HG03159 (cell line): Measurements from ENCODE around the gene C6.
"Not testable (repeated sequence)": the region's sequence is repeated elsewhere in the genome, so short reads cannot be mapped to it uniquely, and the experiment has no call there.

Experiments
- ATAC-seq: cut with Tn5 transposase; IDR thresholded peaks from one replicate; pipeline ENCODE4 v1.9.1; 2021; ENCODE audit warnings: mild to moderate bottlenecking, moderate library complexity; ENCODE audit not compliant: unreplicated experiment

The C6 gene

DNA sequence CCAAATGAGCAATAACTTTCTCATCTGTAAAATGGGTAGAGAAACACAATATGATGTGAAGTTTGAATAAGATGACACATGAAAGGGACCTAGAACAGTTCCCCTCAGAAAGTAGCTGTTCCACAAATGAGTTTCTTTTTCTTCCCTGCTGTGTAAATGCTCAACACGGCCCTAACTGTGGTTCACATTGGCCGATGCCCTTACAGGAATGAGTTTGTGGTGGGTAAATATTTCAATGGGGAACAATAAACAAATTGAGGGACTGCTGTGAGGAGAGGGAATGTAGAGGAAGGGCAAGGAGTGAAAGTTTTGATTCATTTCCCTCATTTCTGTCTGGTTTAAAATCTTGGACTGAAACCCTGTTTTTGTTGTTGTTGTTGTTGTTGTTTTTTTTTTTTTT is 12.8 kb downstream of the C6 start:
- no peak for ATAC-seq

DNA sequence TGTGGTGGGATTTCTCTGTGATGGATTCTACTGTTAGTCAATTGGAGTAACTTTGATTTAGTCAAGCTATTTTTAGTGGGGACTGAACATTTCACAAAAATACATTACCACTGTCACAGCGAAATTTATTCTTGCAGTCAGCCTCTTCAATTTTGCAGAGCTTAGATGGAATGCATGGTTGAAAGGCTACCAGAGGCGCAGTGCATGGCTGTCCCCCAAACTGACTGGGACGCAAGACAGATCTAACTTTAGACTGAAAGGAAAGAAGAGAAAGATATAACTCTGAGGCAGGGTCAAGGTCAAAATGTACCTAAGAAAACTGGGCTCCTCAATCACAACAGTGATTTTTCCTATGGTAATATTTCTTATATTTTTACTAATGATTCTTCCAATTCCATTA is 13.7 kb downstream of the C6 start:
- no peak for ATAC-seq

DNA sequence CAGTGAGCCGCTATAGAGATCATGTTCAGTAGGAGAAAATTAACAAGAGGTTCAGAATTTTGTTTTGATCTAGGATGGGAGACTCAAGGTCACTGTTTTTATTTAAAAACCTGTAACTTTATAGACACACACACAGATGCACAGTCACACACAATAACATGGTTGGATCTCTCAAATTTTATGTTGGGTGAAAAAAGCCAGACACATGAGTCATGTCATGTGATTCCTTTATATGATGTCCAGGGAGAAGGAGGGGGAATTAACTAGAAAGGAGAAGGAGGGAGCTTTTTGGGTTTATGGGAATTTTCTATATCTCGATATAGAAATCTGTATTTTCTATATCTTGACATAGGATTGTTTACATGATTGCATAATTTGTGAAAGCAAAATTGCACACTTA is 17.1 kb downstream of the C6 start:
- no peak for ATAC-seq

DNA sequence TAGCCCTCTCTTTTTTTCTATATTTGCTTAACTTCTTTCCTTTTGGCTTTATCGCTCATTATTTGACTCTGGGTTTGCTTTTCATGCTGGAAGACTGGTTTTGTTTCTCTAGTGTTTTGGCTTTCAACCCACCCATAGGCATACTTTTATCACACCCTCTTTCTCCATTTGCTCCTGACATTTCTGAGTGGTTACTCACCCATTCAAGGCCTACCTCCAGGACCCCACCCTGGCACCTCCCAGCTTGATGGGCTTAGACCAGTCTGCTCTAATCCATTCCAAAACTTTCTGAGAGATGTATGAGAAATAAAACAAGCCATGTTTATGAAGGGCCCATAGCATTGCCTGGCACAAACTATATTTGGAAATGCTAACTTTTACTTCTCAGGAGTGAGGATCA is 18.1 kb downstream of the C6 start:
- no peak for ATAC-seq

DNA sequence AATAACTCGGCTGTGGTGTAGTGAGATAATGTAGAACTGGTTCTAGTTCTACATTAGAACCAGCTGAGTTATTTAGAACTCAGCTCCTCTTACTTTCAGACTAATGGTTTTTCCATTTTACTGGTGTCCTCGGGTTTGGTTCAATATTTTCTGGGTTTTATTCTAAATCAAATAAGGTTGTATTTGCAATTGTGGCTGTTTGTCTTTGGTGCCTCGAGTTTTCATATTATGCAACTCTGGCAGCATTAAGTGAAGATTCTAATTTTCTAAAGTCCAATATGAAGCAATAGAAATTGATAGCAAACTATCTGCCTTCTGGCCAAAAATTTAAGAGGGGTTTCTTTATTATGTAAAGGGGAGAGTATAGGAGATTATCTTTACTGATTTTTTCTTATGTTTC is 19.0 kb downstream of the C6 start:
- no peak for ATAC-seq

DNA sequence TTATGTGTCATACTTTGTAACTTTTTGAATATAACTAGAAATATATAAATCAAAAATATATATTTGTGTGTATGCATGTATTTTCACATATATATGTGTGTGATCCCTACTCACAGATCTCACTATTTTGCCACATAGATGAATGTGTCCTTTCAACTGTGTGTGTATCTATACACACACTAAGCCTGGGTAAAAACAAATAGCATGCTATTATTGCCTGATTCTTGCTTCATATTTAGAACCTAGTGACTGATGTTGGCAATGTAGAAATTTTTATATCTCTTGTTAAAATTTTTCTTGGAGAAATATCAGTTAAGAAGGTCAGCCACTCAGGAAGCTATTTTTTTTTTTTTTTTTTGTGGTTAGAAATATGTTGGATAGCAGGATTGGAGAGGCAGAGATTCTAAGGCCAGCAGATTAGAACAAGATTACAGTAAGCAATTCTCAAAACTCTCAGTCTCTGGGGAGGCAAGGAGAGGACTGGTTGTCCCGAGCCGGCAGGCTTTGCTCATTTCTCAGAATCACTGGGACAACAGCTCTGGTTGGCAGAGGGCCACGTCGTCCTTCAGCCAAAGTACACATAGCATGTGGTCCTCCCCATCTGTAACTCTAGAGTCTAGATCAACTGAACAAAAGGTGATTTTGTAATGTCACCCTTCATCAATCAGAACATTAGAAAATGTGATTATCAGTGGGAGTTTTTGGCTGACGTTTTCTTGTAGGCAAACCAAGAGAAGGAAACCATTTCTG is 19.7 kb downstream of the C6 start:
- ATAC-seq, result no peak

DNA sequence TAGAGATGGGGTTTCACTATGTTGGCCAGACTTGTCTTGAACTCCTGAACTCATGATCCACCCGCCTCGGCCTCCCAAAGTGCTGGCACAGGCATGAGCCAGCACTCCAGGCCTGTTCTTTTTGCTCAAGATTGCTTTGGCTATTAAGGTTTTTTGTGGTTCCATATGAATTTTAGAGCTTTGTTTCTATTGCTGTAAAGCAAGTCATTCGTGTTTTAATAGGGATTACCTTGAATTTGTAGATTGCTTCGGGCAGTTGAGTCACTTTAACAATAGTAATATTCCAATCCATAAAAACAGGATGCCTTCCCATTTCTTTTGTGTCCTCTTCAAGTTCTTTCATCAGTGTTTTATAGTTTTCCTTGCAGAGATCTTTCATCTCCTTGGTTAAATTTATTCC is 22.1 kb downstream of the C6 start:
- ATAC-seq, result no peak

DNA sequence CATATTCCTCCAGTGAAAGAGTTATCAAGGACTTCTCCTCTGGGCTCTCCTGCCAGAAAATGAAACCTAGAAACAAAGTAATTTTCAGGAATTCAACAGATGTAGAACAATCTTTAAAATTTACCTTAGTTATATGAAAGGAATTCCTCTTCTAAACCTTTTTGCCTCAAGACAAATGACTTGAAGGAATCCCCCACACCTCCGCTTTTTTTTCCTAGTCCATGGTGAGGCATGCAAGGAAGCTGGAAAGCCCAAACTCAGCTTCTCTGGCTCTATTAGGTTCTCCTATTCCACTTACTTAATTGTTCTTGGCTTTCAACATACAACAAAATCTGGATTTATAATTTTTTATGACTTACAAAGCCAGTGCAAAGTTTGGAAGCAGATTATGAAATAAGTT is 27.2 kb downstream of the C6 start:
- no peak for ATAC-seq

DNA sequence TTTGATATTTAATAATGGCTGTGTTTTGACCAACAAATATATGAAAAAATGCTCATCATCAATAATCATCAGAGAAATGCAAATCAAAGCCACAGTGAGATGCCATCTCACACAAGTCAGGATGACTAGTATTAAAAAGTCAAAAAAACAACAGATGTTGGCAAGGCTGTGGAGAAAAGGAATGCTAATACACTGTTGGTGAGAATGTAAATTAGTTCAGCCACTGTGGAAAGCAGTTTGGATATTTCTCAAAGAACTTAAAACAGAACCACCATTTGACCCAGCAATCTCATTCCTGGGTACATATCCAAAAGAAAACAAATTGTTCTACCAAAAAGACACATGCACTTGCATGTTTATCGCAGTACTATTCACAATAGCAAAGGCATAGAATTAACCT is 30.0 kb downstream of the C6 start:
- not testable (repeated sequence) for ATAC-seq

DNA sequence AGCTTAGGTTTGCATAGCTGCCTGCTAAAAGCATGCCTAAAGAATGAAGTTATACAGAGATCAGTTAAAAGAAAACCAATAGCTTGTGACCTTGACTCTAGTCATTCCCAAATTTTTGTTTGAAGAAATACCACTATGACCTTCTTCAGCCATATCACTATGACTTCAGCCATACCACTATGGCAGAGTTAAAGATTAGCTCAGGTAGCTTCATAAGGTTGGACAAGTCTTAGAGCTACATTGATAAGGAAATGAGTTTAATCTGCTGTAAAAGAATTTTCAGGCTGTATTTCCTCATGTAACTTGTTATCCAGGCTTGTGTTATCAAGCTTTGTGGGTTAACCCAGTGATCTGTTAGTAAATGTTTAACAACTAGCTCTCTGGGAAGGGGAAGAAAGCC is 30.7 kb downstream of the C6 start:
- ATAC-seq, result no peak

DNA sequence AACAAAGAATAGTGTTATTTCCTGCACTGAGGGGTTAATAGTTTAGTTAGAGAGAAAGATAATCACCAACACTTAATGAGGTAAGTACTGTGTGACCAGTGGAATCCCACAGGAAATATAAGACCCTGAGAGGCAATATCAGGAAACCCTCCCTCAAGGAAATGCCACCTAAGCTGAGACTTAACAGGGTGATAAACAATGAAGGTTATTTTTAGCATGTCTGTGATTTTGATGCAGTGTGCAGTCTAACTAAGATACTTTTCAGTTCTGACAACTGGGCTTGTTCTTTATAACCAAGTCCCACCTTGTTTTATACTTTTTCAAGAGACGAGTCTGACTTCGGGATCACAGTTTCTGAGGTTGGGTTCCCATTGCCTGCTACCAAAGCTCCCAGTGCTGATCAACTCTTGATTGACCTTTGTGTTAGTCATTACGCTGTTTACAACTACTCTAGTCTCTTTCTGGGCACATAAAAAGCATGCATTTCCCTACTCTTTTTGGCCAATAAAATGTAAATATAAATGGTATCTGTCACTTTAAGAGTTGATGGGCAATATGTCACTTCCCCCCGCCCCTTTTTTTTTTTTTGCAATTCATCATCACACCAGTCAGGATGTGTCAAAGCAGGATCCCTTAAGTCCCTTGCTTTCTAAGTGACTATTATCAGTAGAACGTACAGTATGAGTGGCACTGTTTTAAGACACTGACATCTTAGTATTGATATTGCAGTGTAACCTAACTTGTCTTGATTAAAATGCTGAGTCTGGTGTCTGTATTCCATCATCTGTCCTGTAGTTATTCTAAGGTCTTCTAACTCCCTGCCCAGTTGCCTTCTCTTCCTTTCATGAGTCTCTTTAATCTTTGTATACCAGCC is 31.4 kb downstream of the C6 start:
- ATAC-seq, result no peak

DNA sequence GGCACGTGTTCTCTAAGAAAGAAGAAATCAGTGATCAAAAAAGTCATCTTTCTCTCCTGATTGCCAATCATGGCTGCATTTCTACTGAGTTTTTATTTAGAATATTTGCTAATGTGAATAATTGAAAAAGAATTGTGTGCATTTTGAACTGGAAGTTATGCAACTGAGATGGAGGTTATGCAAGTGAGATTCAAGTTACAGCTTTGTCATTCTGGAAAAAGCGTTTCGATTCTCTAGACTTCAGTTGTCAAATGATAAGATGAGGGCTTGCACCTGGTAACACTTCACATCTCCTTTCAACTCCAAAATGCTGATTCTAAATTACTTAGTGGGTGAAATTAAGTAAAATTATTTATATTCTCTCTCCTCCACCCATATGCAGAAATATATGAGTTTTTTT is 36.4 kb downstream of the C6 start:
- ATAC-seq, result no peak

DNA sequence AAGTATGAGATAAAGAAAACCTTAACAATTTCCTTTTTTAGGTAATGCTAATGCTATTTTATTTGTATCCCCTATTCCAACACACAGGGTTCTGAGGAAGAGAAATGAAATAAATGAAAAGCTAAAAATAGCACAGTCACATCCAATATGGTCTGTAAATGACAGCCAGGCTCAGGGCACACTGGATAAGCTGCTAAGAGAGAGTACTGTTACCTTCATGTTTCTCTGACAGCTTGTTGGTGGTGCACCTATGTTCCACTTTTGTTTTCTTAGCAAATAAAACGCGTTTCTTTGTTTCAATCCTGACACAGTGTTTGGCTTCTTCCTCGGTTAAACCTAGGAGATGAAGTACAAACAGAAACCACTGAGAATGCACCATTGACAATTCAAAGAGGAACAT is 41.3 kb downstream of the C6 start:
- no peak for ATAC-seq

DNA sequence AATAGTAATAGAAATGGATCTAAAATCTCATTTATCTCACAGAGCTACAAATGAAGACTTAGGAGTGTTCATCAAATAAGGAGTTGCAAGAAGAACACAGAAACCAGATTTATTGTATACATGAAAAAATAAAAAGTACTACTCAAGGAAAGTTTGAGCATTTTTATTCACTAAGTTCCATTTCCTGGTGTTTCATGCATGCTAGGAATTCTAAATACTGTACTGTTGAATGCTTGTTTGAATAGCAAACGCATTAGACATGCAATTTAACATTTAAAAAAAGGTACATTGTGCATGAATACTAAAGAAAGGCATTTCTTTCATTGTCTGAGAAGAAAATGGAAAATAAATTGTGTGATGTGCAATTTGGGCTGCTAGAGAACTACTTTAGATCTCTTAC is 52.1 kb downstream of the C6 start:
- ATAC-seq, result no peak

DNA sequence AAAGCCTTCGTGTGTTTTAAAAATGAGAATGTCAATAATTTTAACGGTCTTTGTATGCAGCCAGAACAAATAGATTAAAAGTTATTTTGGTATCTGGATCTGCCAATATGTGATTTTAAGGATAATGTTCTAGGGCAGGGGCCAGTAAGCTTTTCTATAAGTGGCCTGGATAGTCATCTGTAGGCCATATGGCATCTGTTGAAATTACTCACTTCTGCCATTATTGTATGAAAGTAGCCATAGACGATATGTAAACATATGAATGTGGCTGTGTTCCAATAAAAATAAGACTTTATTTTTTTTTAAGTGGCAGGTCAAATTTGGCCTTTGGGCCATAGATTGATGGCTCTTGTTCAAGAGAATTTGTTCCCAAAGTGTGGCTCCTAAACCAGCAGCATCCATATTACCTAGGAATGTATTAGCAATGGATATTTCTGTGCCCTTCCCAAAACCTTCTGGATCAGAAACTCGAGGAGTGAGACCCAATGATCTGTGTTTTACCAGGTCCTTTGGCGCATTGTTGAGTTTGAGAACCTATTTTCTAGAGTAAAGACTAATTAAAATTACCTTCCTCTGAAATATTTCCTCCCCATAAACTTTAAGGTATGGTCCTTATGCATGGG is 55.9 kb downstream of the C6 start:
- ATAC-seq, result no peak

DNA sequence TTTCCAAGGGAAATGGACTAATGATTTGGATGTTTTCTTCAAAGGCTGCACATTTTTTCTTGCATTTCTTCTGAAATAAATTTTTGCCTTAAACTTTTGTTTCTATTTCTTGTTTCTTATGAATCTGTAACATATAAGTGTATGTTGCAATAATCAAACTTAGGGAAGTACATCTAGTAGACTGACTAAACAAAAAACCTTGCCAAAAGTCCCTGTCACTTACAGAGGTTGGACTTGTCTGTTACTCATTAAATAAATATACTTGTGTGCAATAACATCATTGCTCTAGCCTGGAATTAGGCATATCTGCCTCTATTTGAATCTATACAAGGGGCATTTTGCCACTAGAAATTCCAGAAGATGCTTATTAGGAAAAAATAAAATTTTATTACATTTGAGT is 56.6 kb downstream of the C6 start:
- ATAC-seq, result no peak

DNA sequence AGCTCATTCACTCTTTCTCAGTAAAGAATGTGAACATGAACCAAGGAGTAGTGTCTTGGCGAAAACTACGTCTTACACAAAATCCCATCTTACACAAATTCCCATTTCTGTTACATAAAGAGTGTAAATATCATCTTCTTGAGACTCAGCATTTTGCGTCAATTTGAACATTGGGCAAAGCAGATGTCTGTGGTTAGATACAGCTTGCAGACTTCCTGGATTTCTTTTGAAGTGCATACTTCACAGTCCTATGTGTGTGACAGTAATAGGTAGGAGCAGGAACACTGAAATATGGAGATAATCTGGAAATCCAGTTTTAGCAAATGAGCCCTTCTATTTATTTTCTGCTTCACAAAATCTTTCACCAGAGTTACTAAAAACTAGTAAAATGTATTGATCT is 58.8 kb downstream of the C6 start:
- no peak for ATAC-seq

DNA sequence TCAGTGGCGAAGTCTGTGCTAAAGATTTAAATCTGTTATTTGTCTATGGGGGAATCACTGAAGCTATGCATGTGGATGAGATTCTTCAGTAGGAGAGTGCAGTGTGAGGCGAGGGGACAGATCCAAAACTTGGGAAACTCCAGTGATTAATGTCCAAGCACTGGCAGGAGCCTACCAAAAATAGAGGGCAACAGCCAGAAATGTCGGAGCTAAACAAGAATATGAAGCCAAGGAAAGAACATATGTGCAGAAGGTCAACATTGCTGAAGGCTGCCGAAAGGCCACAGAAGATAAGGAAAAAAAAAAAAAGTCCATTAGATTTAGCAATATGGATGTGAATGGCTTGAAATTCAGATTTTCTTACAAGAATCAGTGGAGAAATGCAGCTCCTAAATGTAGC is 61.8 kb downstream of the C6 start:
- no peak for ATAC-seq

DNA sequence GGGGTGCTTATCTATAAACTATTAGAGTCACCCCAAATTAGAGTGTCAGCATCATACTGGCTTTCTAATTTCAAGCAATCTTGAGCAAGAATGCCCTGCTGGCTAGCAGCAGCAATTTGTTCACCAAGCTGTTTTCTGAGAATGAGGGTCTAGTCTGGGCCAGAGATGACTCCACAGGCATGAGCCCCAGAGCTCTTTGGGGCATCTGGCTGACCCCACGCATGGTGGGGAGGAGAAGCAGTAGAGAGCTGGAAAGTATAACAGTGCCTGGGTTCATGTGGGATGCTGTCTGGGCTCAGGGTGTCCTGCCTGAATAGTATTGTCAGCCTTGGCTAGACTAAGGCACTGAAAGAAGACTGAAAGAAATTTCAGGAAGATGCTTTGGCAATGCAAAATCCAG is 64.9 kb downstream of the C6 start:
- no peak for ATAC-seq

DNA sequence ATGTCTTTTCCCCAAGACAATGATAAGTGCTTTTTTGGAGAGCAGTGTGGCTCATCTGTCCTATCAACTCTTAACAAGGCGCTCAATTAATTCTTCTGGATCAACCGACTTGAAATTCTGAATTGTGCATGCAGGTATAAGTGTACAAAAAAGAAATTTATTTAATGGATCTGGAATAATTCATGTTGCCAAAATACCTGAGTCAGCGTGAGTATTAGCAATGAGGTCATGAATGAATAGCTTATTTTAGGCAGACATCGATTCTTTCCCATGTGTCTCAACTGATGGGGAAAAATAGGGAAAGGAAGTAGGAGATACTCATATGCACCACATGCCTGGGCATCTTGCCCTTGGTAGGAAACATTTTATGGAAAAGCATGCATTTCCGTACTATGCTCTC is 68.0 kb downstream of the C6 start:
- ATAC-seq, result no peak

DNA sequence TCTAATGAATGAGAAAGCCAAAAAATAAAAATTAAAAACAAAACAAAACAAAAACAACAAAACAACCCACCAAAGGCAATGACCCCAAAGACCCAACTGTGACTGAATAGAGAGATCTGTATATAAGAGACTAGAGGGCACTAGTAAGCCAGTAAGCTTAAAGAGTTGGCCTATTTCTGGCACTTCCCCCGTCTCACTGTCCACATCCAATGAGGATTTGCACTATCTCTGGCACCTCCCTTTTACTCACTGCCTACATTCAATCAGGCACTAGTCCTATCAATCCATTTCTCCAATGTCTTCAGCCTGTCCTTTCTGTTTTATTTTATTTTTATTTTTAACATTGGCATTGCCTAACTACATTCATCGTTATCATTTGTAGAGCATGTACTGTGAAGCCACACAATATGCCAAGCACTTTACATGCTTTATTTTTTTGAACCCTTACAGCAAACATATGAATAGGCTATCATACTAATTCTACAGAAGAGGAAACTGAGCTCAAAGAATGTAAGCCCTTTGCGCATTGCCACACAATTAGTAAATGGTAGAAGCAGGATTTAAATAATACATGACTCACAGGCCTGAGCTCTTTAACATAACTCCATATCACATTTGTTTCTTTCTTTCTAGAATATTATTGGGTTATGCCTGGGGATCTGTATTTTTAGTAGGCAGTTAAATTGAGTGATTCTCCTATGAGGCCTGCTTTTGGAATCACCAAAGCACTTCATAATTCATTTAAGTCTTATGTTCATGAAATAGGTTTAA is 70.0 kb downstream of the C6 start:
- ATAC-seq, result no peak
